ENCODE results near the gene RPL3.
"Not testable (repeated sequence)": the region's sequence is repeated elsewhere in the genome, so short reads cannot be mapped to it uniquely, and the experiment has no call there.

The RPL3 gene

GRCh38 chr22:39355805-39356204 is 36.4 kb upstream of the RPL3 start:
- peaks cover 48% of the 10 kb centered on the region for H3K4me1 ChIP-seq (ENCODE audit: control insufficient read depth, insufficient read depth, low read depth, low read length)
- H3K36me3 ChIP-seq (ENCODE audit: control insufficient read depth in 1 of 2, insufficient read depth in 2 of 2, low read depth in 1 of 2, low read length in 2 of 2) = peaks cover 0 to 11% of the 10 kb centered on the region in 2 experiments
- H3K27me3 ChIP-seq (ENCODE audit: control insufficient read depth in 1 of 2, insufficient read depth in 1 of 2, low read length in 2 of 2); H4K91ac ChIP-seq (ENCODE audit: low read length); H2AK5ac ChIP-seq (ENCODE audit: low read length, severe bottlenecking); H2BK120ac ChIP-seq (ENCODE audit: low read depth, low read length); H3K9ac ChIP-seq (ENCODE audit: low read length); H3K23ac ChIP-seq (ENCODE audit: low read length in 2 of 2); H3K9me3 ChIP-seq (ENCODE audit: control insufficient read depth, low read length); DNase-seq; H3K18ac ChIP-seq (ENCODE audit: low read depth in 1 of 2, low read length in 2 of 2); H3K4me3 ChIP-seq (ENCODE audit: insufficient read depth in 1 of 2, low read depth in 1 of 2, low read length in 2 of 2); H2BK5ac ChIP-seq (ENCODE audit: low read depth, low read length, poor library complexity, severe bottlenecking); H3K4me2 ChIP-seq (ENCODE audit: low read length, poor library complexity, severe bottlenecking); H3K14ac ChIP-seq (ENCODE audit: low read length in 2 of 2); H3K27ac ChIP-seq (ENCODE audit: low read length, poor library complexity, severe bottlenecking); H2BK12ac ChIP-seq (ENCODE audit: low read length in 2 of 2); H2BK15ac ChIP-seq (ENCODE audit: low read depth, poor library complexity, severe bottlenecking); H4K8ac ChIP-seq (ENCODE audit: low read length); H2AFZ ChIP-seq (ENCODE audit: low read depth, low read length); H3K4ac ChIP-seq (ENCODE audit: low read depth in 1 of 2, low read length in 2 of 2): not testable (repeated sequence)
- 97% methylated on average over 11 of the region's 14 CpGs for WGBS
- H3K79me1 ChIP-seq (replicated peaks; ENCODE audit: low read length, poor library complexity, severe bottlenecking) = peaks cover 22% of the 10 kb centered on the region

- H3K4me1 ChIP-seq (ENCODE audit: control insufficient read depth, insufficient read depth, low read depth, low read length) = peaks cover 47% of the 10 kb centered on the region
- no peak overlapping the region for H3K4me2 ChIP-seq (ENCODE audit: low read length, poor library complexity, severe bottlenecking)
- H2BK12ac ChIP-seq (ENCODE audit: low read length in 2 of 2) = no peak overlapping the region
- peaks cover 0 to 11% of the 10 kb centered on the region in 2 experiments for H3K36me3 ChIP-seq (ENCODE audit: control insufficient read depth in 1 of 2, insufficient read depth in 2 of 2, low read depth in 1 of 2, low read length in 2 of 2)
- H3K79me1 ChIP-seq (replicated peaks; ENCODE audit: low read length, poor library complexity, severe bottlenecking) = peaks cover 23% of the 10 kb centered on the region
- H2BK15ac ChIP-seq (ENCODE audit: low read depth, poor library complexity, severe bottlenecking) = no peak overlapping the region
- H2AK5ac ChIP-seq (ENCODE audit: low read length, severe bottlenecking) = peak overlapping the region; percentile 3
- H4K8ac ChIP-seq (ENCODE audit: low read length) = no peak overlapping the region
- no peak overlapping the region for H3K9ac ChIP-seq (ENCODE audit: low read length)
- no peak overlapping the region for H3K23ac ChIP-seq (ENCODE audit: low read length in 2 of 2)
- H3K4ac ChIP-seq (ENCODE audit: low read depth in 1 of 2, low read length in 2 of 2) = no peak overlapping the region
- no peak overlapping the region for H2BK120ac ChIP-seq (ENCODE audit: low read depth, low read length)
- H2BK5ac ChIP-seq (ENCODE audit: low read depth, low read length, poor library complexity, severe bottlenecking) = no peak overlapping the region
- DNase-seq = no peak
- no peaks in the 10 kb centered on the region for H3K9me3 ChIP-seq (ENCODE audit: control insufficient read depth, low read length)
- no peak overlapping the region for H3K18ac ChIP-seq (ENCODE audit: low read depth in 1 of 2, low read length in 2 of 2)
- H4K91ac ChIP-seq (ENCODE audit: low read length) = no peak overlapping the region
- no peak overlapping the region for H3K4me3 ChIP-seq (ENCODE audit: insufficient read depth in 1 of 2, low read depth in 1 of 2, low read length in 2 of 2)
- 92% methylated on average over 12 of the region's 12 CpGs for WGBS
- H3K27ac ChIP-seq (ENCODE audit: low read length, poor library complexity, severe bottlenecking) = no peak overlapping the region
- H2AFZ ChIP-seq (ENCODE audit: low read depth, low read length) = no peak overlapping the region
- H3K14ac ChIP-seq (ENCODE audit: low read length in 2 of 2) = no peak overlapping the region
- no peaks in the 10 kb centered on the region for H3K27me3 ChIP-seq (ENCODE audit: control insufficient read depth in 1 of 2, insufficient read depth in 1 of 2, low read length in 2 of 2)
Observed at GRCh38 chr22:39355080-39355479, 35.7 kb upstream of the RPL3 start.

- Histone ChIP-seq H2BK120ac (ENCODE audit: low read depth, low read length) (no peak overlapping the region), H2BK12ac (ENCODE audit: low read length in 2 of 2) (peak overlapping the region in 1 of 2 experiments; percentile 78), H3K4me3 (ENCODE audit: insufficient read depth in 1 of 2, low read depth in 1 of 2, low read length in 2 of 2) (no peak overlapping the region), H3K18ac (ENCODE audit: low read depth in 1 of 2, low read length in 2 of 2) (no peak overlapping the region), H3K4me2 (ENCODE audit: low read length, poor library complexity, severe bottlenecking) (no peak overlapping the region), H3K27me3 (ENCODE audit: control insufficient read depth in 1 of 2, insufficient read depth in 1 of 2, low read length in 2 of 2) (no peaks in the 10 kb centered on the region), H3K27ac (ENCODE audit: low read length, poor library complexity, severe bottlenecking) (no peak overlapping the region), H3K4me1 (ENCODE audit: control insufficient read depth, insufficient read depth, low read depth, low read length) (peaks cover 51% of the 10 kb centered on the region), H3K36me3 (ENCODE audit: control insufficient read depth in 1 of 2, insufficient read depth in 2 of 2, low read depth in 1 of 2, low read length in 2 of 2) (peaks cover 0 to 4% of the 10 kb centered on the region in 2 experiments), H4K91ac (ENCODE audit: low read length) (peak overlapping the region; percentile 19), H3K79me1 (replicated peaks; ENCODE audit: low read length, poor library complexity, severe bottlenecking) (peaks cover 17% of the 10 kb centered on the region), H3K23ac (ENCODE audit: low read length in 2 of 2) (no peak overlapping the region), H3K9ac (ENCODE audit: low read length) (no peak overlapping the region), H2AK5ac (ENCODE audit: low read length, severe bottlenecking) (peak overlapping the region; percentile 79), H2BK15ac (ENCODE audit: low read depth, poor library complexity, severe bottlenecking) (no peak overlapping the region), H3K14ac (ENCODE audit: low read length in 2 of 2) (no peak overlapping the region), H2AFZ (ENCODE audit: low read depth, low read length) (no peak overlapping the region), H3K4ac (ENCODE audit: low read depth in 1 of 2, low read length in 2 of 2) (no peak overlapping the region), H3K9me3 (ENCODE audit: control insufficient read depth, low read length) (no peaks in the 10 kb centered on the region), H4K8ac (ENCODE audit: low read length) (no peak overlapping the region), H2BK5ac (ENCODE audit: low read depth, low read length, poor library complexity, severe bottlenecking) (no peak overlapping the region)
- WGBS = 85% methylated on average over 9 of the region's 9 CpGs
- DNase-seq = no peak
Observed at GRCh38 chr22:39353346-39353745, 33.9 kb upstream of the RPL3 start.

GRCh38 chr22:39352306-39352891 is 33.0 kb upstream of the RPL3 start:
- peaks cover 17% of the 10 kb centered on the region for H3K79me1 ChIP-seq (replicated peaks; ENCODE audit: low read length, poor library complexity, severe bottlenecking)
- no peak overlapping the region for H2BK12ac ChIP-seq (ENCODE audit: low read length in 2 of 2)
- H3K14ac ChIP-seq (ENCODE audit: low read length in 2 of 2) = no peak overlapping the region
- no peak for DNase-seq
- no peak overlapping the region for H3K18ac ChIP-seq (ENCODE audit: low read depth in 1 of 2, low read length in 2 of 2)
- no peak overlapping the region for H2AFZ ChIP-seq (ENCODE audit: low read depth, low read length)
- peaks cover 0 to 4% of the 10 kb centered on the region in 2 experiments for H3K36me3 ChIP-seq (ENCODE audit: control insufficient read depth in 1 of 2, insufficient read depth in 2 of 2, low read depth in 1 of 2, low read length in 2 of 2)
- H3K27ac ChIP-seq (ENCODE audit: low read length, poor library complexity, severe bottlenecking) = no peak overlapping the region
- H3K4me2 ChIP-seq (ENCODE audit: low read length, poor library complexity, severe bottlenecking) = no peak overlapping the region
- H3K23ac ChIP-seq (ENCODE audit: low read length in 2 of 2) = no peak overlapping the region
- H4K8ac ChIP-seq (ENCODE audit: low read length) = peak overlapping the region; percentile 2
- H3K9ac ChIP-seq (ENCODE audit: low read length) = no peak overlapping the region
- no peak overlapping the region for H3K4me3 ChIP-seq (ENCODE audit: insufficient read depth in 1 of 2, low read depth in 1 of 2, low read length in 2 of 2)
- no peaks in the 10 kb centered on the region for H3K27me3 ChIP-seq (ENCODE audit: control insufficient read depth in 1 of 2, insufficient read depth in 1 of 2, low read length in 2 of 2)
- H2AK5ac ChIP-seq (ENCODE audit: low read length, severe bottlenecking) = peak overlapping the region; percentile 79
- H3K4ac ChIP-seq (ENCODE audit: low read depth in 1 of 2, low read length in 2 of 2) = no peak overlapping the region
- peak overlapping the region; percentile 91 for H4K91ac ChIP-seq (ENCODE audit: low read length)
- peaks cover 47% of the 10 kb centered on the region for H3K4me1 ChIP-seq (ENCODE audit: control insufficient read depth, insufficient read depth, low read depth, low read length)
- WGBS = 81% methylated on average over 7 of the region's 7 CpGs
- H2BK15ac ChIP-seq (ENCODE audit: low read depth, poor library complexity, severe bottlenecking) = peak overlapping the region; percentile 48
- H2BK120ac ChIP-seq (ENCODE audit: low read depth, low read length) = no peak overlapping the region
- no peak overlapping the region for H2BK5ac ChIP-seq (ENCODE audit: low read depth, low read length, poor library complexity, severe bottlenecking)
- no peaks in the 10 kb centered on the region for H3K9me3 ChIP-seq (ENCODE audit: control insufficient read depth, low read length)
